Occipital lobe (tissue), 2 donors: ENCODE data around the gene CELSR2. TPM values are rescaled to one million over a fixed set of nuclear protein-coding genes. Genes with fewer than 3 reads are reported as not detected.
A peak's percentile ranks its signal among the peaks of the same experiment; 100 is the strongest.
"Not testable (repeated sequence)": the region's sequence is repeated elsewhere in the genome, so short reads cannot be mapped to it uniquely, and the experiment has no call there.

Source experiments
- DNase-seq: peaks from one replicate; lab custom pipeline; 2025; lab: John Stamatoyannopoulos, UW
- total RNA-seq: library from RNA; depleted of rRNA; stranded (reverse); fragments of >200 nt; gene quantifications from one replicate; pipeline ENCODE4 v1.2.3, GENCODE V29; 2014

Gene CELSR2
- total RNA-seq, 1 donor from 2014 or later: 41.8 TPM

DNA sequence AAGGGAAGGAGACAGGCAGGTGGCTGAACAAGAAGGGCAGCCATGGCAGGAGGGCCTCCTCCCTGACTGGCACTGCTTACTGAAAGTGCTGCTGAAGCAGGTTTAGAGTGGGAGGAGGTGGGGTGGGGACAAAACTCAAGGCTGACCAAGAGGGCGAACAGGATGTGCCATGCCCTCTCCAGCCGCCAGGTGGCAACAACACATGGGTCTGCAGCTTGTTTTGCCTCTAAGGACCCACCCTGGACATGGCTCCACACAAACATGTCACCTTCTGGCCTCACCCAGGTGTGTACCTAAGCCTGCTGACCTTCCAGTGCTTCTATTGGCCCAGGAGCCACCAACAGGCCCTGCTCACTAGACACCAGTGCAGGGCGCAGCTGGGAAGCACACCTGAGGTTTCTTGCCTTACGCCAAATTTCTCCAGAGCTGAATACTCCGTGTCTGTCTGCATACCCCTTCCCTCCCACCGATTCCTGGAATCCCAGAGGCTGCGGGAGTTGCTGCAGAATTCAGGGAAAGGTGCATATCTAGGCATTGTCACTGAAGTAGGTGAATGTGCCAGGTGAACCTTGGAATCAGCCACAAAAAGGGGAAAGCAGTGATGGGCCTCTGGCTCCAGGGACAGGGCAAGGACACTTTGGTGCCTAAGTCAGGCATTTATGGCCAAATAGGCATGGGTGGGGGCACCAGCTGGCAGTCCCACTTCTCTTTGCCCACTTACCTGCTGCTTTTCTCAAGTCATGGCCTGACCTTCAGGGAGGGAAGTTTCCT, 28.3 kb downstream of the CELSR2 start:
- peak; percentile 51 for DNase-seq

DNA sequence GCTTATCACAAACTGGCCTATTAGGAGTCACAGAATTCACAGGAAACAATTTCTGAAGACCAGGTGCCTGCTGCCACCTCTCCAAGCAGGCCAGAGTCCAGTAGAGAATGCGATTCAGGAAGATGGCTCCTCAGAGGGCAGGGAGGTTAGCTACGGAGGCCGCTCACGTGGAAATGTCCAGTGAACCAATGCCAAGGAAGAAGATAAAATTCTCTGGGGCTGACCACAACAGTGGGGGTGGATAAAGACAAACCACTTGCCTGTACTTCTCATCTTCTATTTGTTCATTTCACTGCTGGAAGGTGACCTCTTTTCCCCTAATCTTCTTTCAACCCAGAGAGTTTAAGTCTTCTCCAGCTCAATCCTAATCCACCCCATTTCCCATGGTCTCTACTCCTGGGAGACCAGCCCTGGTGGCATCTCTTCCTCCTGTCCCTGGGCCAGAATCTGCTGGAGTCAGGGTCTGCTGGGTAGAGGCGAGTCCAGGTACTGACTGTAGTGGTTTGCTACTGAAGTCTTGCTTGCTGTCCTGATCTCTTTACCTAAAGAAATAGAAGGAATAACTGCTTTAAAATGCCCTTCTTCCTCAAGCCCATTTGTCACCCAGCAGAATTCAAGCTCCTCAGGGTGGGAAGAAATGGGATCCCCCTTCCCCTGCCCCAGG, 30.4 kb downstream of the CELSR2 start:
- DNase-seq: no peak

DNA sequence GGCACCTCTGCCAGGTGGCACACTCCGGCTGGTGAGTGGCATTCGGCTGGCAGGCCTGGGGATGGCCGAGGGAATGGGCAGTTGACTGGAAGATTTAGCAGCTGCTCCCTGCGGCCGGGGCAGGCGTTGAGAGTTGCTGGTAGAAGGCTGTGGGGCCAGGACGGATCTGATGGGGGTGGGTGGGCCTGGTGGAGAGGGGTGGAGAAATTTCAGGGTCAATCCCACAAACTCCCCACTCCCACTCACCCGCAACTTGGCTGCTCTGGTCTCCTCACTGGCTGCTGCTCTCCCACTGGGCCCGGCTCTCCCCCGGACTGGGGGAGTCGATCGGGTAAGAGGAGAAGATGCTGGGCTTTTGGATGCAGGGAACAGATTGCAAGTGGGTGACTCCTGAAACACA, 31.5 kb downstream of the CELSR2 start:
- DNase-seq: no peak

DNA sequence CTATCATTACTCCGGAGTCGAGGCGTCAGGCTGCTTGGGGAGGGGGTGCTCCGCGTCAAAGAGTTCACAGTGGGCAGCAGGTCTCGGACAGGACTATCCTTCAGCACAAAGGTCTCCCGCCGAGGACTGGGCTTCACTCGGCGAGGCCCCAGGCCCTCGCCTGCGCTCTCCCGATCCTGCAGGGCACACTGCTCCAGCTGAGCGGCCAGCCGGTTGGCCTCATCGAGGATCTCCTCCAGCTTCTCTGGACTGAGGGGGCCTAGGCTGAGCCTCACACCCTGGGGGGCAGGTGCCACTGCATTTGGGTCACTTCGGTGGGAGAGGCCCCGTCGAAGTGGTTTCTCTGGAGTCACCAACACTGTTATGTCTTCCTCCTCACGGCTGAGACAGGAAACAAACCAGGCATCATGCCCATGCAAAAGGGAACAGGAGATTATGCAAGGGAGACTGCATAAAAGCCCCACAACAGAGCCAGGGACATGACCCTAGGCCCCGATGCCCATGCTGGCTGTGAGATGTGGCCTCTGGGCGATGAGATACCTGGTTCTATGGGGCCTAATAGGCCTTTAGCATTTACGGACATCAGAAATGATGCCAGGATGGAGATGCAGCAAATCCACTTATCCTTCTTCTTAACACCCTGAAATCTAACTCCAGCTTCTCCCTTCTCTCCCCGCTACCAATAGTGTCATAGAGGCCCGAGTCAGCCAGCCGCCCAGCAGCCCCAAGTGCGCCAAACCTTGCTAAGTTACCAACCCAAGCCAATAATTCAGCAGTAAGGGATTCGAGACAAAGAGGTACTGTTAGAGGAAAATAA, 32.5 kb downstream of the CELSR2 start:
- no peak for DNase-seq

- no peak for DNase-seq
These were observed 33.2 kb downstream of the CELSR2 start for GRCh38 chr1:109282497-109282951.

- DNase-seq: peak; percentile 98
These were observed 33.8 kb downstream of the CELSR2 start, which contains the start of gene PSRC1 for GRCh38 chr1:109282952-109283747. Gene PSRC1, minus strand, starts transcription at chr1:109283145.

GRCh38 chr1:109283748-109284600, 34.6 kb downstream of the CELSR2 start:
- DNase-seq: no peak

- DNase-seq: not testable (repeated sequence)
These were observed 37.4 kb downstream of the CELSR2 start for GRCh38 chr1:109286762-109287161.

DNA sequence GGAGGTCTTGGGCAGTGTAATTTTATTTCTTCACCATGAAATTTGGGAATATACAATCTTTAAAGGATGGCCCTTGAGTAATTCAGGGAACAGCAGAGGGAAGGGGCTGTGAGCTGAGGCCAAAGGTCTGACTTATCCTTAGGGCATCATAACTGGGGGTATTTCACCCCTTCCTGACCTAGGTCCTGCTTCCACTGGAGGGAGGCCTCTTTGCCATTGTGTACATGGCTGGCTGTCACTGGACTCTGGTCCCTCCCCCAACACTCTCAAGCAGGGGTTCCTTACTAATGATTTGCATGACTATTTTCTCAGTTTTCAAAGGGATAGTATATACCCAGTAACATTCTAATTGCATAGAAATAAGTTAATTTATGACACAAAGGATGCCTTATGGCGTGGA, 40.8 kb downstream of the CELSR2 start:
- DNase-seq: no peak

- no peak for DNase-seq
These were observed 41.7 kb downstream of the CELSR2 start for GRCh38 chr1:109290998-109291397.

- DNase-seq: no peak
These were observed 43.0 kb downstream of the CELSR2 start for GRCh38 chr1:109292364-109292763.

DNA sequence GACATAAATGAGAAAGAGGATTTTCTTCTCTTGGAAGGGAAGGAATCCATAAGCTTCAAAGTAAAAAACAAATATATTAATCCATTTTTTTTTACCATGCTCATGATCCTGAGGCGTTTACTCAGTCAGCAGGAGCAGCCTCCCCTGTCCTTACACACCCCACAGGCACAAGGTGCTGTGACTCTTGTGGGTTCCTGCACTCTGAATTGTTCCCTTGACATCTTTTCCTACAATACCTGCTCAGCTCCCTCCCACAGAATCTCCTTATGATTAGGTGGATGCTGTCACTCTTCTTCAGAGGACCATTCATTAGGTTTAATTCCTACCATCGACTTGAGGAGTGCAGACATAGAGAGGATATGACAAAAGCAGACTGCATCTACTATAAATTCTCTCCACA, 43.7 kb downstream of the CELSR2 start:
- no peak for DNase-seq

DNA sequence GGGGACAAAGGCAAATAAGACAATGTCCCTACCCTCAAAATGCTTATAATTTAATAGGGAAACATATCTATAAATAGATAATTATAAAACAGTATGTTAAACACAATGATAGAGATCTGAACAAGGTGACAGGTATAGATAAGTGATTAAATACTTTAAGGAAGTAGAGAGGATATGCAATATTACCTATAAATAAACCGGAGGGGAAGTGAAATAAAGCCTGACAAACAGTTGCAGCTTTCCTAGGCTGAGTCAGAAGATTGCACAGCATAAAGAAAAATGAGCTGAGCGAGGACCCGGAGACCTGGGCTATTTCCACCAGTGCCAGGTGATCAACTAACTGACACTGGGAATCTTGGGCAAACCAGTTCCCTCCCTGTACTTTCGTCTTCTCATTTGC, 45.1 kb downstream of the CELSR2 start:
- no peak for DNase-seq

GRCh38 chr1:109295712-109296415, 46.5 kb downstream of the CELSR2 start:
- DNase-seq: no peak

DNA sequence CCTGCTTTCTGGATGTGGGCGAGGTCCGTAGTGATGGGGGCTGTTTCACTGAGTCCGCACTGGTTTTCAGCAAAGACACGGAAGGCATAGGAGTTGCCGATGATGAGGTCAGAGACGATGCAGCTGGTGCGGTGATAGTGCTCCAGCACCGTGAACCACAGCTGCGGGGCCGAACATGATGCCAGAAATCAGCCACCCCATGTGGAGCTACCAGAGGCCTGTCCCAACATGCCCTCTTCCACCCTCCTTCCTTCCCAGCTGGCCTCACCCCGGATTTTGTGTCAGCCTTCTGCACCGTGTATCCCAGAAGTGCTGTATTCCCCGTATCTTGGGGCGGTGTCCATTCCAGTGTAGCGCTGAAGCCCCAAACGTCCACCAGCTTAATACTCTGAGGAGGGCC, 47.4 kb downstream of the CELSR2 start:
- DNase-seq: no peak

GRCh38 chr1:109298666-109299557, 49.6 kb downstream of the CELSR2 start:
- no peak for DNase-seq

DNA sequence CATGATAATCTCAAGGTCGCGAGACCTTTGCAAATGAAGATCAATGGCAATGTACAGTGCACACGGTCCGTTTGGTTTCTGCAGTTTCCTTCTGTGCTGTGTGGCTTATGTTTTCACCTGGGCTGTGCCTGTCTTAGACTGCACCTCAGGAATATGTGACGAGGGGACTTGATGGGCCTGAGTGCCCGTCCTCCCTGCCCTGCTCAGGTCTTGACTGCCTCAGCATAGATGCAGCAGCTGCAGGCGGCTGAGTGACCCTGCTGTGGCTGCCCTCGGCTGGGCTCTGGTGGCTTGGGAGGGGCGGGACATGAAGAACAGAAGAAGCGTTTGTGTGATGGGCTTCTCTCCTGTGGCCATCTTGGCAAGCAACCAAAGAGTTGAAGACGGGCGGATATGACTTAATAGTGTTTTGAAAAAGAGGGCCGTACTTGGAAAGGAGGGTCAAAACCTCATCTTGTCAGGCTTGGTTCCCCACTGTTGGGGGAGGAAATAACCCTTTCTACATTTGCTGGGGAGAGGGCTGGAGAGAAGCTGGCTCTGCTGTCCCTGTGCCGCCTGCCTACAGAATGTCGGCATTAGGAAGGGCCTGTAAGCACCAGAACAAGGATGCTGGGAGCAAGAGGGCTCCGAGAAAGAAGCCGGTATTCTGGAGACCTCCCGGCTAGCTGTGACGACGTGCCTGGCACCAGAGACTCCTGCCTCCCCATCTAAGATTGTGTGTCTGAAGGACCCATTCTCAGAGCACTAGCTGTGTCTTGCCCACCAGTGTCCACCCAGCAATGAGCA, 50.4 kb downstream of the CELSR2 start:
- DNase-seq: peak; percentile 78

GRCh38 chr1:109300650-109301151, 51.4 kb downstream of the CELSR2 start:
- DNase-seq: no peak
